ENCODE data around the gene MROH9. TPM values are rescaled to one million over a fixed set of nuclear protein-coding genes. Genes with fewer than 3 reads are reported as not detected.

Gene MROH9
- total and polyA plus RNA-seq, 9 of the 15 experiments (the other 6 are each of a cell fraction or from before 2014, with no cell fraction given) = not detected

DNA sequence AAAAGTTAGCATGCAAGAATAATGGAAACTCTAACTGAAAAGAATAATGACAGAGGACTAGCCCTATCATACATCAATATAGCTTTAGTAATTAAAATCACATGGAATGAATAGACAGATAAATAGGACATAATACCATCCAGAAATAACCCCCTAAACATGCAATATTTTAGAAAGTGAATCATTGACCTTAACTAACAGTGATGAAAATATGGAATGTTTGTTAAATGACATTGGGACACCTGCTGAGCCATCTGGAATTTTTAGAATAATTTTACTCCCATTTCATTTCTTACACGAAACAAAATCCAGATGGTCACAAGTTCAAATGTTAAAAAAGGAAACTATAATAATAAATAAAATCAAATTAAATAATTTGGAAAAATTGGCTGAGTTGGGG lies 102.3 kb downstream of the MROH9 start:
- WGBS (ENCODE audit: insufficient coverage, low coverage, missing lambda C conversion rate) = 0% methylated on average over 1 of the region's 1 CpG
- intact Hi-C loops (cut with micrococcal nuclease) = no loop called here
- no peak for TF ChIP-seq HDAC1 (IDR thresholded peaks at IDR 0.05)
- TF ChIP-seq, protein P1, sequence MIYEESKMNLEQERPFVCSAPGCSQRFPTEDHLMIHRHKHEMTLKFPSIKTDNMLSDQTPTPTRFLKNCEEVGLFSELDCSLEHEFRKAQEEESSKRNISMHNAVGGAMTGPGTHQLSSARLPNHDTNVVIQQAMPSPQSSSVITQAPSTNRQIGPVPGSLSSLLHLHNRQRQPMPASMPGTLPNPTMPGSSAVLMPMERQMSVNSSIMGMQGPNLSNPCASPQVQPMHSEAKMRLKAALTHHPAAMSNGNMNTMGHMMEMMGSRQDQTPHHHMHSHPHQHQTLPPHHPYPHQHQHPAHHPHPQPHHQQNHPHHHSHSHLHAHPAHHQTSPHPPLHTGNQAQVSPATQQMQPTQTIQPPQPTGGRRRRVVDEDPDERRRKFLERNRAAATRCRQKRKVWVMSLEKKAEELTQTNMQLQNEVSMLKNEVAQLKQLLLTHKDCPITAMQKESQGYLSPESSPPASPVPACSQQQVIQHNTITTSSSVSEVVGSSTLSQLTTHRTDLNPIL (CRISPR knock-in tag; IDR thresholded peaks at IDR 0.05) = no peak
- no peak for TF ChIP-seq PRMT5 (CRISPR knock-in tag; IDR thresholded peaks at IDR 0.05)
- DNase-seq (ENCODE audit: extremely low read depth in 1 of 4, low spot score in 3 of 4) (no peak), FAIRE-seq (no peak), ATAC-seq (no peak)
- Histone ChIP-seq H3K27me3 (ENCODE audit: control insufficient read depth in 2 of 2, insufficient read depth in 2 of 2, low read length in 2 of 2) (no peaks in the 10 kb centered on the region), H3K9me3 (replicated peaks; ENCODE audit: control insufficient read depth, insufficient read depth, low read depth, low read length) (no peaks in the 10 kb centered on the region; the same call in 1 of the 2 replicates), H3K4me3 (no peak overlapping the region), H3K79me2 (ENCODE audit: control insufficient read depth, insufficient read depth, low read length) (no peaks in the 10 kb centered on the region), H3K4me1 (replicated peaks in 1 of 2; ENCODE audit: control insufficient read depth in 2 of 2, insufficient read depth in 2 of 2, low read length in 2 of 2) (no peaks in the 10 kb centered on the region), H3K27ac (ENCODE audit: extremely low read depth, low read depth, low read length) (no peak overlapping the region), H3K9me1 (ENCODE audit: control insufficient read depth, insufficient read depth, low read length) (no peaks in the 10 kb centered on the region), H3K36me3 (ENCODE audit: control insufficient read depth, insufficient read depth, low read length) (no peaks in the 10 kb centered on the region), H3K9ac (ENCODE audit: insufficient read depth in 1 of 2, low read depth in 2 of 2, low read length in 2 of 2) (no peak overlapping the region), H3K4me2 (ENCODE audit: insufficient read depth, low read length) (no peak overlapping the region), H4K20me1 (replicated peaks; ENCODE audit: control insufficient read depth, insufficient read depth, low read length) (no peaks in the 10 kb centered on the region), H2AFZ (ENCODE audit: low read depth, low read length) (no peak overlapping the region)
- no TSS peak for BruUV-seq (replicated peaks)
- ChIA-PET POLR2A (no interaction called here), CTCF (ENCODE audit: low intra/inter-chr PET ratio) (no interaction called here)
- in situ Hi-C loops (cut with MboI) = no loop called here

DNA sequence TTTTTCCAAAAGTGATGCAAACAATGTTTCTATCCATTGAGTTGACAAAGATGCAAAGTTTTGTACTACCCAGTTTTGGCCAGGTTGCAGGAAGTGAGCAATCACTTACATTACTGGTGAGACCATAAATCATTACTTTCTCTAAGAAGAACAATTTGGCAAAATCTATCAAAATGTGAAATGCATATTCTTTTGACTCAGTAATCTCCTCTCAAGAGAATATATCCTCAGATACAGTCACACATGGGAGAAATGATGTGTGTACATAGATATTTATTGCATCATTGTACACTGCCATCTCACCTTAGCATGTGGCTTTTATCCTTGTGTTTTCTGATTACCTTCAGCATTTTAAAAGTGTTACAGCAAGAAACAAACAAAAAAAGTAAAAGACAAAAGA lies 103.0 kb downstream of the MROH9 start:
- no peak overlapping the region for H3K4me3 ChIP-seq
- in situ Hi-C loops (cut with MboI) (no loop called here), intact Hi-C loops (cut with micrococcal nuclease) (no loop called here)
- no peaks in the 10 kb centered on the region for H3K36me3 ChIP-seq (ENCODE audit: control insufficient read depth, insufficient read depth, low read length)
- H4K20me1 ChIP-seq (replicated peaks; ENCODE audit: control insufficient read depth, insufficient read depth, low read length) = no peaks in the 10 kb centered on the region
- ChIA-PET CTCF (ENCODE audit: low intra/inter-chr PET ratio) (no interaction called here), POLR2A (no interaction called here)
- no peak for FAIRE-seq
- no peak for DNase-seq (ENCODE audit: extremely low read depth in 1 of 4, low spot score in 3 of 4)
- no TSS peak for BruUV-seq (replicated peaks)
- ATAC-seq = no peak
- no peaks in the 10 kb centered on the region for H3K79me2 ChIP-seq (ENCODE audit: control insufficient read depth, insufficient read depth, low read length)
- no peaks in the 10 kb centered on the region for H3K27me3 ChIP-seq (ENCODE audit: control insufficient read depth in 2 of 2, insufficient read depth in 2 of 2, low read length in 2 of 2)
- no peak overlapping the region for H2AFZ ChIP-seq (ENCODE audit: low read depth, low read length)
- H3K4me1 ChIP-seq (replicated peaks in 1 of 2; ENCODE audit: control insufficient read depth in 2 of 2, insufficient read depth in 2 of 2, low read length in 2 of 2) = no peaks in the 10 kb centered on the region
- H3K9me3 ChIP-seq (replicated peaks; ENCODE audit: control insufficient read depth, insufficient read depth, low read depth, low read length) = no peaks in the 10 kb centered on the region; the same call in 1 of the 2 replicates
- no peaks in the 10 kb centered on the region for H3K9me1 ChIP-seq (ENCODE audit: control insufficient read depth, insufficient read depth, low read length)
- no peak overlapping the region for H3K27ac ChIP-seq (ENCODE audit: extremely low read depth, low read depth, low read length)
- no peak overlapping the region for H3K9ac ChIP-seq (ENCODE audit: insufficient read depth in 1 of 2, low read depth in 2 of 2, low read length in 2 of 2)
- no peak overlapping the region for H3K4me2 ChIP-seq (ENCODE audit: insufficient read depth, low read length)
- TF ChIP-seq, protein P2, sequence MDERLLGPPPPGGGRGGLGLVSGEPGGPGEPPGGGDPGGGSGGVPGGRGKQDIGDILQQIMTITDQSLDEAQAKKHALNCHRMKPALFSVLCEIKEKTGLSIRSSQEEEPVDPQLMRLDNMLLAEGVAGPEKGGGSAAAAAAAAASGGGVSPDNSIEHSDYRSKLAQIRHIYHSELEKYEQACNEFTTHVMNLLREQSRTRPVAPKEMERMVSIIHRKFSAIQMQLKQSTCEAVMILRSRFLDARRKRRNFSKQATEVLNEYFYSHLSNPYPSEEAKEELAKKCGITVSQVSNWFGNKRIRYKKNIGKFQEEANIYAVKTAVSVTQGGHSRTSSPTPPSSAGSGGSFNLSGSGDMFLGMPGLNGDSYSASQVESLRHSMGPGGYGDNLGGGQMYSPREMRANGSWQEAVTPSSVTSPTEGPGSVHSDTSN (CRISPR knock-in tag; IDR thresholded peaks at IDR 0.05; ENCODE audit: low read depth) = no peak
- TF ChIP-seq, protein P2 (tag; conservative IDR thresholded peaks at IDR 0.05; ENCODE audit: low read depth) = no peak
- TF ChIP-seq TRIM28 (IDR thresholded peaks at IDR 0.05) (no peak), FOS (IDR thresholded peaks at IDR 0.05; ENCODE audit: extremely low read depth, insufficient read length) (no peak), MYC (IDR thresholded peaks at IDR 0.05; ENCODE audit: low read depth, low read length) (no peak), MYC (CRISPR knock-in tag; IDR thresholded peaks at IDR 0.05; ENCODE audit: borderline replicate concordance, low read depth) (no peak), GATA2 (CRISPR knock-in tag; IDR thresholded peaks at IDR 0.05) (no peak), ZNF830 (CRISPR knock-in tag; IDR thresholded peaks at IDR 0.05) (no peak), ZNF699 (CRISPR knock-in tag; IDR thresholded peaks at IDR 0.05; ENCODE audit: insufficient replicate concordance) (no peak), ZNF217 (CRISPR knock-in tag; IDR thresholded peaks at IDR 0.05) (no peak), ASH1L (IDR thresholded peaks at IDR 0.05; ENCODE audit: borderline replicate concordance, low read depth, partially characterized antibody) (no peak), SMARCA5 (IDR thresholded peaks at IDR 0.05) (no peak)

Data from K562 (cell line).